SK-N-SH (cell line): ENCODE results near the gene PMEPA1. TPM values are rescaled to one million over a fixed set of nuclear protein-coding genes. Genes with fewer than 3 reads are reported as not detected.

Experiments
- CTCF ChIA-PET: fragments of 300-600, 350-600 bp; formaldehyde crosslinking; extraction: SDS; loops from one replicate; lab custom pipeline; 2021; lab: Yijun Ruan, JAX
- POLR2A ChIA-PET: fragments of 350-600 bp; sonication (Branson Sonifier 250); formaldehyde crosslinking; extraction: SDS; loops from one replicate; lab custom pipeline; 2020; ENCODE audit warnings: antibody characterized with exemption, inconsistent platforms; lab: Yijun Ruan, JAX
- DNase-seq: peaks from one replicate; pipeline ENCODE4 v3.0.0; 2012
- H2AFZ ChIP-seq: fragments of 200-600 bp; sonication (generic); 2 replicates; pipeline ENCODE4 v1.8.1; 2016; ENCODE audit warnings: antibody characterized with exemption, mild to moderate bottlenecking, low read depth
- H3F3A ChIP-seq: fragments of 200-600 bp; sonication (generic); replicated peaks from 2 replicates; pipeline ENCODE3; 2016; ENCODE audit warnings: antibody characterized with exemption, mild to moderate bottlenecking; ENCODE audit not compliant: insufficient read depth
- H3K27ac ChIP-seq, 2 experiments: fragments of 200-500 bp in 1 of 2; fragments of 200-600 bp in 1 of 2; sonication (Bioruptor generic) in 1 of 2; sonication (generic), shearing (Covaris generic) in 1 of 2; 2 replicates each; pipeline versions ENCODE4 v1.5.1 to v1.6.1; 2014 to 2016; ENCODE audit warnings: low read depth in 2 of 2, inconsistent platforms in 1 of 2, low read length in 1 of 2, mild to moderate bottlenecking in 1 of 2, mixed read lengths in 1 of 2
- H3K27me3 ChIP-seq: fragments of 200-600 bp; sonication (generic), shearing (Covaris generic); 2 replicates; pipeline ENCODE4 v1.6.1; 2016; ENCODE audit warnings: mixed run types; ENCODE audit not compliant: insufficient read depth
- H3K36me3 ChIP-seq, 2 experiments: fragments of 200-500 bp in 1 of 2; fragments of 200-600 bp in 1 of 2; sonication (Bioruptor generic) in 1 of 2; sonication (generic) in 1 of 2; replicated peaks in 1 of 2; 2 replicates each; pipeline versions ENCODE3 to v1.5.1; 2014 to 2016; ENCODE audit warnings: low read length in 1 of 2, mild to moderate bottlenecking in 1 of 2; ENCODE audit not compliant: insufficient read depth in 2 of 2, control insufficient read depth in 1 of 2
- H3K4me1 ChIP-seq, 2 experiments: fragments of 200-500 bp in 1 of 2; fragments of 200-600 bp in 1 of 2; sonication (Bioruptor generic) in 1 of 2; sonication (generic), shearing (Covaris generic) in 1 of 2; 2 replicates each; pipeline versions ENCODE4 v1.5.1 to v1.6.1; 2014 to 2016; ENCODE audit warnings: low read depth in 1 of 2, low read length in 1 of 2, mixed run types in 1 of 2; ENCODE audit not compliant: insufficient read depth in 2 of 2, control insufficient read depth in 1 of 2
- H3K4me2 ChIP-seq: fragments of 200-600 bp; sonication (generic), shearing (Covaris generic); 2 replicates; pipeline ENCODE4 v1.6.1; 2017; ENCODE audit warnings: mixed run types
- H3K4me3 ChIP-seq, 2 experiments: fragments of 200-500 bp in 1 of 2; fragments of 200-600 bp in 1 of 2; sonication (Bioruptor generic) in 1 of 2; sonication (generic), shearing (Covaris generic) in 1 of 2; 2 replicates each; pipeline versions ENCODE4 v1.5.1 to v1.8.1; 2014 to 2016; ENCODE audit warnings: low read depth in 2 of 2, inconsistent platforms in 1 of 2, low read length in 1 of 2, mild to moderate bottlenecking in 1 of 2, mixed read lengths in 1 of 2, moderate library complexity in 1 of 2
- H3K79me2 ChIP-seq: fragments of 200-600 bp; sonication (generic); 2 replicates; pipeline ENCODE4 v1.8.1; 2017; ENCODE audit warnings: mild to moderate bottlenecking; ENCODE audit not compliant: insufficient read depth
- H3K9ac ChIP-seq: fragments of 200-600 bp; sonication (generic); 2 replicates; pipeline ENCODE4 v1.6.1; 2017; ENCODE audit warnings: mixed run types
- H3K9me2 ChIP-seq: fragments of 200-600 bp; sonication (generic); 2 replicates; pipeline ENCODE4 v1.6.1; 2017; ENCODE audit warnings: mixed run types
- H3K9me3 ChIP-seq: fragments of 200-600 bp; sonication (generic); 2 replicates; pipeline ENCODE4 v1.6.1; 2017; ENCODE audit warnings: mixed run types, mild to moderate bottlenecking, moderate library complexity
- H4K20me1 ChIP-seq: fragments of 200-600 bp; sonication (generic); 2 replicates; pipeline ENCODE4 v1.6.1; 2017; ENCODE audit warnings: mild to moderate bottlenecking, mixed run types; ENCODE audit not compliant: insufficient read depth
- CHD2 ChIP-seq: fragments of 150-350 bp; IDR thresholded peaks from 2 replicates; pipeline ENCODE4 v1.6.1; 2018; ENCODE audit warnings: low read length; ENCODE audit not compliant: partially characterized antibody
- CTCF ChIP-seq: fragments of 200-600 bp; sonication (generic); IDR thresholded peaks from 2 replicates; pipeline ENCODE4 v1.6.1; 2017; ENCODE audit warnings: antibody characterized with exemption, mild to moderate bottlenecking, moderate library complexity
- ELF1 ChIP-seq: IDR thresholded peaks from 2 replicates; pipeline ENCODE4 v1.4.0; 2012
- EZH2phosphoT487 ChIP-seq: fragments of 200-600 bp; sonication (generic); IDR thresholded peaks from 2 replicates; pipeline ENCODE4 v1.6.1; 2017; ENCODE audit warnings: low read depth, mixed run types, mild to moderate bottlenecking, antibody characterized with exemption, moderate library complexity, borderline replicate concordance
- FOSL2 ChIP-seq: IDR thresholded peaks from 2 replicates; pipeline ENCODE4 v1.4.0; 2012; ENCODE audit warnings: low read depth, mild to moderate bottlenecking, moderate library complexity, borderline replicate concordance
- FOXJ3 ChIP-seq: sonication (generic); formaldehyde crosslinking; IDR thresholded peaks from 2 replicates; pipeline ENCODE4 v1.5.1; 2020; ENCODE audit warnings: mild to moderate bottlenecking, missing genetic modification reagents
- FOXM1 ChIP-seq: IDR thresholded peaks from 2 replicates; pipeline ENCODE4 v1.4.0; 2012; ENCODE audit warnings: low read depth, mild to moderate bottlenecking
- GABPA ChIP-seq: IDR thresholded peaks from 2 replicates; pipeline ENCODE4 v1.4.0; 2012; ENCODE audit warnings: low read depth, mild to moderate bottlenecking
- GATA2 ChIP-seq: sonication (generic); formaldehyde crosslinking; IDR thresholded peaks from 2 replicates; pipeline ENCODE4 v1.5.0; 2020; ENCODE audit warnings: mild to moderate bottlenecking, missing genetic modification reagents
- JUND ChIP-seq: IDR thresholded peaks from 2 replicates; pipeline ENCODE4 v1.4.0; 2012
- MEF2A ChIP-seq: IDR thresholded peaks from 2 replicates; pipeline ENCODE4 v1.4.0; 2012; ENCODE audit warnings: low read depth, borderline replicate concordance
- MXI1 ChIP-seq: IDR thresholded peaks from 2 replicates; pipeline ENCODE4 v1.6.1; 2012; ENCODE audit warnings: mild to moderate bottlenecking, low read depth, low read length, improper control_type of control experiment
- NFIC ChIP-seq: IDR thresholded peaks from 2 replicates; pipeline ENCODE4 v1.4.0; 2012; ENCODE audit warnings: borderline replicate concordance
- NRF1 ChIP-seq: IDR thresholded peaks from 2 replicates; pipeline ENCODE4 v1.6.1; 2012; ENCODE audit warnings: low read depth, mild to moderate bottlenecking, low read length
- PBX3 ChIP-seq: IDR thresholded peaks from 2 replicates; pipeline ENCODE4; 2012
- POLR2AphosphoS5 ChIP-seq: IDR thresholded peaks from 2 replicates; pipeline ENCODE4 v1.6.1; 2012; ENCODE audit warnings: low read depth, low read length
- RAD21 ChIP-seq: IDR thresholded peaks from 2 replicates; pipeline ENCODE4 v1.6.1; 2012; ENCODE audit warnings: mild to moderate bottlenecking, low read length
- SIN3A ChIP-seq: IDR thresholded peaks from 2 replicates; pipeline ENCODE4 v1.6.1; 2012; ENCODE audit warnings: low read depth, mild to moderate bottlenecking, low read length, moderate library complexity, borderline replicate concordance
- SMC3 ChIP-seq: IDR thresholded peaks from 2 replicates; pipeline ENCODE4 v1.6.1; 2012; ENCODE audit warnings: low read depth, low read length, improper control_type of control experiment
- TAF1 ChIP-seq: IDR thresholded peaks from 2 replicates; pipeline ENCODE4 v1.6.1; 2012; ENCODE audit warnings: low read depth, mild to moderate bottlenecking, low read length, moderate library complexity, borderline replicate concordance
- TCF12 ChIP-seq: IDR thresholded peaks from 2 replicates; pipeline ENCODE4 v1.4.0; 2012
- TEAD4 ChIP-seq: IDR thresholded peaks from 2 replicates; pipeline ENCODE4 v1.4.0; 2012; ENCODE audit warnings: mild to moderate bottlenecking, borderline replicate concordance; ENCODE audit not compliant: insufficient read depth
- USF1 ChIP-seq: IDR thresholded peaks from 2 replicates; pipeline ENCODE4 v1.4.0; 2012; ENCODE audit warnings: low read depth, borderline replicate concordance
- YY1 ChIP-seq: IDR thresholded peaks from 2 replicates; pipeline ENCODE4 v1.4.0; 2012; ENCODE audit warnings: low read depth, mild to moderate bottlenecking
- ZBTB33 ChIP-seq: IDR thresholded peaks from 2 replicates; pipeline ENCODE4 v1.4.0; 2012; ENCODE audit warnings: low read depth, borderline replicate concordance
- WGBS: methylation state at CpG from one replicate; pipeline ENCODE4 v1.1.6; 2017; ENCODE audit warnings: low lambda C conversion rate; 5-methylcytosine and 5-hydroxymethylcytosine counted together
- polyA plus RNA-seq, 3 experiments: library from polyadenylated mRNA; depleted of rRNA; stranded (reverse); fragments of >200 nt; gene quantifications; 2 replicates each; pipeline ENCODE4 v1.2.3, GENCODE V29; 2012

The PMEPA1 gene
- polyA plus RNA-seq, 1 of the 3 experiments (the other 2 are of a cell fraction) = 7.1 TPM

GRCh38 chr20:57723816-57724215, 14.0 kb upstream of the PMEPA1 start:
- no peaks in the 10 kb centered on the region for H3K9me3 ChIP-seq
- H3F3A ChIP-seq = no peaks in the 10 kb centered on the region
- POLR2A ChIA-PET = no interaction called here
- TF ChIP-seq TCF12 (no peak), YY1 (no peak), GATA2 (CRISPR knock-in tag) (no peak), CTCF (no peak), SIN3A (no peak), EZH2phosphoT487 (no peak), ELF1 (no peak), TEAD4 (no peak), USF1 (no peak)
- no peak overlapping the region for H2AFZ ChIP-seq
- H3K4me2 ChIP-seq = no peak overlapping the region
- no peaks in the 10 kb centered on the region for H3K79me2 ChIP-seq
- 72% methylated on average over 2 of the region's 7 CpGs for WGBS
- H3K36me3 ChIP-seq = no peaks in the 10 kb centered on the region
- no peak overlapping the region for H3K4me3 ChIP-seq
- no peaks in the 10 kb centered on the region for H4K20me1 ChIP-seq
- no peak for DNase-seq
- no peaks in the 10 kb centered on the region for H3K27me3 ChIP-seq
- no peak overlapping the region for H3K9ac ChIP-seq
- H3K4me1 ChIP-seq = peaks cover 0 to 1% of the 10 kb centered on the region in 2 experiments; a peak in 1 of 4 replicates
- no peak overlapping the region for H3K27ac ChIP-seq
- CTCF ChIA-PET = no interaction called here
- no peaks in the 10 kb centered on the region for H3K9me2 ChIP-seq

- CTCF ChIA-PET = interaction anchor here (0.8 kb wide), 2 partner anchors 33 to 368 kb away, joined by 3 read pairs; no protein-coding TSS in a partner anchor
- TF ChIP-seq NFIC (no peak), FOXM1 (no peak), YY1 (no peak), JUND (no peak), MXI1 (no peak), GABPA (no peak), PBX3 (no peak), NRF1 (no peak), TAF1 (no peak), RAD21 (no peak), CHD2 (no peak), FOSL2 (no peak), MEF2A (no peak), FOXJ3 (CRISPR knock-in tag) (no peak), GATA2 (CRISPR knock-in tag) (no peak), POLR2AphosphoS5 (no peak), SMC3 (no peak), ZBTB33 (no peak)
Observed at GRCh38 chr20:57719951-57720350, 10.1 kb upstream of the PMEPA1 start.

More at GRCh38 chr20:57719951-57720350, 10.1 kb upstream of the PMEPA1 start:
- H3K9me2 ChIP-seq = no peaks in the 10 kb centered on the region
- peaks cover 7 to 15% of the 10 kb centered on the region in 2 experiments for H3K4me1 ChIP-seq
- no peak overlapping the region for H3K4me3 ChIP-seq
- no peaks in the 10 kb centered on the region for H3K79me2 ChIP-seq
- H4K20me1 ChIP-seq = no peaks in the 10 kb centered on the region
- H3K36me3 ChIP-seq = no peaks in the 10 kb centered on the region
- no peak overlapping the region for H2AFZ ChIP-seq
- H3F3A ChIP-seq = no peaks in the 10 kb centered on the region
- H3K9ac ChIP-seq = no peak overlapping the region
- no peaks in the 10 kb centered on the region for H3K9me3 ChIP-seq
- no peak overlapping the region for H3K27ac ChIP-seq
- POLR2A ChIA-PET = no interaction called here
- H3K4me2 ChIP-seq = no peak overlapping the region
- WGBS = 92% methylated on average over 1 of the region's 4 CpGs
- no peak for DNase-seq
- no peaks in the 10 kb centered on the region for H3K27me3 ChIP-seq
